GM10266 (cell line): ENCODE data around the gene PCMTD2.

ENCODE experiments used
- DNase-seq: peaks from one replicate; pipeline ENCODE4 v3.0.0; 2012; ENCODE audit errors: extremely low spot score
- CTCF ChIP-seq: IDR thresholded peaks from 2 replicates; pipeline ENCODE4 v1.5.1; 2012; ENCODE audit warnings: mild to moderate bottlenecking, low read depth; ENCODE audit not compliant: control insufficient read depth, insufficient read depth; ENCODE audit errors: missing control alignments

PCMTD2 gene

GRCh38 chr20:64212755-64213154 lies 42.8 kb upstream of the PCMTD2 start:
- DNase-seq = no peak
- no peak for TF ChIP-seq CTCF

- DNase-seq = no peak
- no peak for TF ChIP-seq CTCF
Observed at GRCh38 chr20:64214113-64214512, 41.4 kb upstream of the PCMTD2 start.

GRCh38 chr20:64214952-64215351 lies 40.6 kb upstream of the PCMTD2 start:
- no peak for TF ChIP-seq CTCF
- DNase-seq = no peak

- no peak for DNase-seq
- TF ChIP-seq CTCF = no peak
Observed at GRCh38 chr20:64216036-64216435, 39.5 kb upstream of the PCMTD2 start.

- no peak for TF ChIP-seq CTCF
- no peak for DNase-seq
Observed at GRCh38 chr20:64216910-64217309, 38.6 kb upstream of the PCMTD2 start.

- DNase-seq = no peak
- no peak for TF ChIP-seq CTCF
Observed at GRCh38 chr20:64217539-64218221, 37.9 kb upstream of the PCMTD2 start.

GRCh38 chr20:64219202-64219601 lies 36.3 kb upstream of the PCMTD2 start:
- DNase-seq = no peak
- TF ChIP-seq CTCF = no peak
